ENCODE data around the gene PIGS. TPM values are rescaled to one million over a fixed set of nuclear protein-coding genes. Genes with fewer than 3 reads are reported as not detected.

The PIGS gene
- total RNA-seq, 1 donor from 2014 or later = 71.5 TPM

GRCh38 chr17:28503420-28503819 lies 67.9 kb downstream of the PIGS start:
- H3K27me3 Mint-ChIP-seq (ENCODE audit: low read depth, unreplicated experiment) = peaks cover 50% of the 10 kb centered on the region

More at GRCh38 chr17:28503420-28503819, 67.9 kb downstream of the PIGS start:
- Histone ChIP-seq H3K9me3 (ENCODE audit: insufficient read depth, low read depth, low read length) (no peaks in the 10 kb centered on the region), H4K20me1 (ENCODE audit: insufficient read depth, low read length) (no peaks in the 10 kb centered on the region), H3K79me2 (ENCODE audit: insufficient read depth, low read length) (no peaks in the 10 kb centered on the region), H3K27ac (ENCODE audit: low read depth, low read length) (no peak overlapping the region), H3K27me3 (ENCODE audit: insufficient read depth, low read length) (peaks cover 27% of the 10 kb centered on the region), H3K4me2 (ENCODE audit: low read length) (no peak overlapping the region), H3K4me3 (ENCODE audit: insufficient read depth, low read depth, low read length) (no peak overlapping the region), H3K4me1 (ENCODE audit: insufficient read depth, low read length) (no peaks in the 10 kb centered on the region), H2AFZ (ENCODE audit: low read depth, low read length) (no peak overlapping the region), H3K9ac (ENCODE audit: low read length) (no peak overlapping the region), H3K36me3 (ENCODE audit: insufficient read depth, low read length) (no peaks in the 10 kb centered on the region)
- FAIRE-seq (no peak), DNase-seq (ENCODE audit: low read depth) (no peak)
- H3K36me3 Mint-ChIP-seq (ENCODE audit: low read depth, unreplicated experiment) = no peaks in the 10 kb centered on the region
- TF ChIP-seq CTCF (IDR thresholded peaks at IDR 0.05; ENCODE audit: insufficient read depth, low read depth, low read length) (no peak), EZH2 (IDR thresholded peaks at IDR 0.05; ENCODE audit: insufficient read depth, low read length) (no peak)
- H3K9me3 Mint-ChIP-seq (ENCODE audit: unreplicated experiment) = no peaks in the 10 kb centered on the region
- no peaks in the 10 kb centered on the region for H3K4me1 Mint-ChIP-seq (ENCODE audit: low read depth, unreplicated experiment)
- H3K27ac Mint-ChIP-seq (ENCODE audit: unreplicated experiment) = no peak overlapping the region
- no peak overlapping the region for H3K4me3 Mint-ChIP-seq (ENCODE audit: unreplicated experiment)

Other genes with a start within 250 kb of the PIGS start
- gene IFT20, start 236.1 kb downstream of the PIGS start, total RNA-seq = 69.9 and 70.4 TPM in 2 replicates
- 87.0 and 100 TPM in 2 replicates for gene TNFAIP1, start 235.8 kb downstream of the PIGS start, total RNA-seq
- gene POLDIP2, start 214.0 kb downstream of the PIGS start, total RNA-seq = 78.6 and 79.1 TPM in 2 replicates
- not detected in 2 replicates for gene SEBOX, start 206.3 kb downstream of the PIGS start, total RNA-seq
- 1.4 and 2.7 TPM in 2 replicates for gene VTN, start 201.2 kb downstream of the PIGS start, total RNA-seq
- 12.8 and 14.4 TPM in 2 replicates for gene SARM1, start 199.8 kb downstream of the PIGS start, total RNA-seq
- gene SLC46A1, start 165.3 kb downstream of the PIGS start, total RNA-seq = 7.4 and 7.9 TPM in 2 replicates
- not detected in 2 replicates for gene SLC13A2, start 97.9 kb downstream of the PIGS start, total RNA-seq
- not detected in 2 replicates for gene FOXN1, start 65.2 kb downstream of the PIGS start, total RNA-seq
- gene UNC119, start 18.9 kb downstream of the PIGS start, total RNA-seq = 23.1 and 27.7 TPM in 2 replicates
- gene ALDOC, start 5.4 kb upstream of the PIGS start, total RNA-seq = 10.3 and 11.7 TPM in 2 replicates
- 7.0 and 8.7 TPM in 2 replicates for gene SPAG5, start 27.5 kb upstream of the PIGS start, total RNA-seq
- gene RSKR, start 42.7 kb upstream of the PIGS start, total RNA-seq = 10.4 and 13.5 TPM in 2 replicates
- gene BLTP2, start 73.6 kb upstream of the PIGS start, total RNA-seq = 131 and 133 TPM in 2 replicates
- gene SDF2, start 90.4 kb upstream of the PIGS start, total RNA-seq = 71.2 and 73.3 TPM in 2 replicates
- gene SUPT6H, start 90.7 kb upstream of the PIGS start, total RNA-seq = 90.1 and 95.9 TPM in 2 replicates
- gene PROCA1, start 140.4 kb upstream of the PIGS start, total RNA-seq = 2.7 and 3.4 TPM in 2 replicates
- 145 and 150 TPM in 2 replicates for gene RAB34, start 146.3 kb upstream of the PIGS start, total RNA-seq
- 901 and 1,068 TPM in 2 replicates for gene RPL23A, start 148.5 kb upstream of the PIGS start, total RNA-seq
- gene TLCD1, start 154.7 kb upstream of the PIGS start, total RNA-seq = 24.6 and 25.1 TPM in 2 replicates
- gene NEK8, start 157.3 kb upstream of the PIGS start, total RNA-seq = 4.3 TPM in 2 replicates
- gene TRAF4, start 172.5 kb upstream of the PIGS start, total RNA-seq = 132 and 143 TPM in 2 replicates